Measurements from ENCODE around the gene FAM107B. TPM values are rescaled to one million over a fixed set of nuclear protein-coding genes. Genes with fewer than 3 reads are reported as not detected.

The FAM107B gene
- total RNA-seq, 1 experiment from 2014 or later: 24.5 TPM

GRCh38 chr10:14487488-14487883 lies 287.2 kb downstream of the FAM107B start:
- Histone ChIP-seq H4K5ac (ENCODE audit: insufficient read length, low read depth, low read length) (no peak overlapping the region), H2BK120ac (ENCODE audit: low read depth, low read length, poor library complexity, severe bottlenecking) (no peak overlapping the region), H3K23me2 (ENCODE audit: insufficient read length, low read depth, low read length, poor library complexity, severe bottlenecking) (no peaks in the 10 kb centered on the region), H3K27me3 (ENCODE audit: insufficient read depth, low read length) (no peaks in the 10 kb centered on the region), H3T11ph (ENCODE audit: low read length) (no peak overlapping the region), H2BK15ac (ENCODE audit: low read depth, low read length) (no peak overlapping the region), H3K79me2 (ENCODE audit: insufficient read depth, low read length) (no peaks in the 10 kb centered on the region), H2BK5ac (ENCODE audit: insufficient read length, low read length) (no peak overlapping the region), H3K4me2 (ENCODE audit: insufficient read depth, insufficient read length, low read length) (no peak overlapping the region), H2BK20ac (ENCODE audit: low read depth, low read length, poor library complexity, severe bottlenecking) (no peak overlapping the region), H3K27ac (ENCODE audit: insufficient read length, low read depth, low read length) (no peak overlapping the region), H2AFZ (ENCODE audit: low read length) (no peak overlapping the region), H3K56ac (ENCODE audit: insufficient read length, low read depth, low read length) (no peak overlapping the region), H3K18ac (ENCODE audit: insufficient read length, low read depth, low read length) (no peak overlapping the region), H3K4ac (ENCODE audit: low read depth, low read length) (no peak overlapping the region), H3K23ac (ENCODE audit: insufficient read length, low read depth, low read length) (no peak overlapping the region), H2BK12ac (ENCODE audit: insufficient read length, low read depth, low read length) (no peak overlapping the region), H2AK5ac (ENCODE audit: insufficient read length, low read length) (no peak overlapping the region), H3K14ac (ENCODE audit: insufficient read depth, low read length) (no peak overlapping the region), H3K9ac (ENCODE audit: extremely low read depth, insufficient read length, low read length) (no peak overlapping the region), H4K91ac (ENCODE audit: insufficient read length, low read depth, low read length) (no peak overlapping the region), H4K8ac (replicated peaks; ENCODE audit: insufficient read length, low read depth, low read length) (no peak overlapping the region), H4K20me1 (ENCODE audit: control insufficient read depth, insufficient read depth, insufficient read length) (no peaks in the 10 kb centered on the region), H3K79me1 (ENCODE audit: insufficient read depth, low read depth, low read length, poor library complexity, severe bottlenecking) (no peaks in the 10 kb centered on the region), H3K4me1 (ENCODE audit: insufficient read depth, low read length) (no peaks in the 10 kb centered on the region), H3K9me3 (ENCODE audit: control insufficient read depth, low read depth, low read length) (no peaks in the 10 kb centered on the region)
- DNase-seq: no peak
- Mint-ChIP-seq H3K27ac (no peak overlapping the region), H3K9me3 (peaks cover 2 to 3% of the 10 kb centered on the region in 2 experiments; a peak in 3 of 5 replicates), H3K36me3 (ENCODE audit: insufficient read depth in 1 of 3, low read depth in 3 of 3) (peaks cover 0 to 6% (median 1%) of the 10 kb centered on the region in 3 experiments; a peak in 3 of 7 replicates), H3K4me1 (0 out of 4 replicates have a peak, but pooled peaks cover 2 to 4% of the 10 kb centered on the region in 2 experiments), H3K4me3 (no peak overlapping the region), H3K27me3 (ENCODE audit: low read depth) (peaks cover 5% of the 10 kb centered on the region; the same call in 1 of the 2 replicates)
- no CpG with 5 or more reads among the region's 6 CpGs for WGBS (ENCODE audit: extremely low coverage, insufficient read length, low lambda C conversion rate)
- no peak for TF ChIP-seq CTCF (conservative IDR thresholded peaks at IDR 0.05)

Data from H9 (cell line).